ENCODE results near the gene TUBB3.

GRCh38 chr16:89931964-89932363, 8.8 kb downstream of the TUBB3 start:
- TF ChIP-seq POLR2AphosphoS5 (IDR thresholded peaks at IDR 0.05) (no peak), CTCF (IDR thresholded peaks at IDR 0.05) (no peak), POLR2A (IDR thresholded peaks at IDR 0.05) (no peak), EP300 (IDR thresholded peaks at IDR 0.05) (no peak)

All from stomach (tissue), 4 donors.